NK-92 (cell line): ENCODE results near the gene RSPH6A.

Source experiments
- DNase-seq: peaks from one replicate; lab custom pipeline; 2025; ENCODE audit not compliant: unreplicated experiment; lab: John Stamatoyannopoulos, UW

The RSPH6A gene

DNA sequence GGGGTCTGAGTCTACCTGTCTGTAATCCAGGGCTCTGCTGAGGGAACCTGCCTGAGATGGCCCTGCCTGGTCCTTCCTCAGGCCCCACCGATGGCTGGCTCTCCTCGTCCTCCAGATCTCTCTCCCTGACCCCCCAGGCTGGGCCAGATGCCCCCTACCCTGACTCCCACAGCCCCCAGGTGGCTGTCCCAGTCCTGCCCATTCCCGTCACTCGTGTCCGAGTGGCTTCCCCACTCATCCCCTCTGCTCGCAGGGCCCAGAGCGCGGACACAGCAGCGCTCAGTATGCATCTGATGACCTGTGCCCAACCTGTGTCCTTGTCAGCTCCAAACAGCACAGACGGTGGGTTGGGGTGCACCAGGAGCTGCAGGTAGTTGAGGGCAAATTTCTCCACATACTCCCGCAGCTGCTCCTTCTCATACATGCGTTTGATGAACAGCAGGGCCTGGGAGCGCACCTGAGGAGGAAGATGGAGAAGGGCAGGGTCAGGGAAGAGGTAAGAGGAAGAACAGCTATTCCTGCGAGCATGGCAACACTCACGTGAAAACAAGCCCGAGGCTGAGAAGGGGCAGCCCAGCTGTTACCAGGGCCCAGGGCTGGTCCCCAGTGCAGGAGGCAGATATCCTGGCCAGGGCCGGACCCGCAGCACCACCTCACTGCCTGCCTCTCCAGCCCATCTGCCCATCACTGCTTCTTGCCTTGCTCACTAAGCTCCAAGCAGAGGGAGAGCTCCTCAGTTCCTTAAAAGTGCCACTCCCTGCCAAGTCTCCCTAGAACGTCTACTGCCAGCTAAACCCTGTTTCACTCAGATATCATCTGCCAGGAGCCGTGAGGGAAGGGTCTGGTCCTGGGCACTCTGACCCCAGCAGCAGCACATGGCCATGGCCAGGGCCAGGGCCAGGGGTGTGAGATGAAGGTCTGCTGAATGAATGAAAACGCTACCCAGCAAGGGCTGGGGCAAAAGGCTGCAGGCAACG, 11.1 kb upstream of the RSPH6A start:
- no peak for DNase-seq

DNA sequence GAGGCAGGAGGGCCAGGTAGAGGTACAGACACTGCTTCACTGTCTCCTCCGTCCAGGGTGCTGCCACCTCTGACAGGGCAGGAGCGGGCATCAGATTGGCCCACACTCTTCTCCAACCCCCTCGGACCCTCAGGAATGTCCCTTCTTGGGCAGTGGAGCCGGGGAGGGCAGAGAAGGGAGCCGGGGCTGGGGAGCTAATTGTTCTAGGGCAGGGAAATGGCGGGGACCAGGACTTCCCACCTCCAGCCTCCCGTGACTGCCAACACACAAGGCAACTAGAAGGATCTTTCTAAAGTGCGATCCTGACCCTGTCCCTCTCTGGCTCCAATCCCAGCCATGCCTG, 10.1 kb upstream of the RSPH6A start:
- DNase-seq = no peak

DNA sequence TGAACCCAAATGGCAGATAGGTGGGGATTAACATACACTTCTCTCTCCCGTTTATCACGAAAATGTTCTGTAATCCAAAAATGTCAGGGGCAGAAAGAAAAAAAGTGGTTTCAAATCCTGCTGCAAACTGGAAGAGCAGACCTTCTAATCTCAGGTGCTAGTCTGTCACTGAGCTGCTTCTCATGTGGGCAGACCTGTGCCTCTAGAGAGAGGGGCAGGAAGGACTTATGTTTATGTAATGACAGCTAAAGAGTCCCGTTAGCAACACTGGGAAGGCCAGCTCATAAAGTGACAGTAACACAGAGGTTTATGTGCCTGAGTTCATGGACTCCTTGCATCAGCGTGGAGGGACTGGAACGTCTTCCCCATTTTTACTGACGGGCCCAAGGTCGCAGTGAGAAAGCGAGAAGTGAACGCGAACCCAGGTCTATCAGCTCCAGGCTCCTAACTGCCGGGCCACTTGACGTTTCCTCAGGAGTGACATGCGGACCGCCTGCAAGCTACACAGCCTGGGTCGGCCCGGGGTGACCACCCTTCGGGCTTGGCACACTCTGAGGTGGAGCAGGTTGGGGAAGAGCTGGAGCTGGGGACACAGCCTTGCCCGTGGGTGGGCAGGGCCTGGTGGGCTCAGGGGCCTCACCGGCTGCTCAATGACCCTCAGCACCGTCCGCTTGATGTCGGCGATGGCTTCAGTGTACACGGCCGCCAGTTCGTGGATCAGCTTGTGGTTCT, 9.6 kb upstream of the RSPH6A start:
- DNase-seq = no peak

DNA sequence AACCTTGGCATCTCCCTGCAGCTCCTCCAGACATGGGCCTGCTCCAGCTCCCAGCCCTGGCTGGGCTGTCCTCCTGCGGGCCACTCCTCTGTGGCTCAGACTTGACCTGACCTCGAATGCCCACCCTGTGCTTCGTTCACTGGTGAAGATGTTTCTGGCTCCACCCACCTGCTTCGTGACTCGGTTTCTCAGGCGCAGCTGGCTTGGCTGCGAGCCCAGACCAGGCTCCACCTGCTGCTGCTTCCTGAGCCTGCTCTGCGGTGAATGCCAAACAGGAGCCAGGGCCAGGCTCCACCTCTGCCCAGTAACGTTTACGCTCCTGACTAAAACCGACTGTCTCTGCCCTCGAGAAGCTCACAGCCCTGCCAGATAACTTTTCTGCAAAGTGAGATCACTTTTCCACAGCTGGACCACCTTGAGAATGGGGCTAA, 8.9 kb upstream of the RSPH6A start:
- no peak for DNase-seq

DNA sequence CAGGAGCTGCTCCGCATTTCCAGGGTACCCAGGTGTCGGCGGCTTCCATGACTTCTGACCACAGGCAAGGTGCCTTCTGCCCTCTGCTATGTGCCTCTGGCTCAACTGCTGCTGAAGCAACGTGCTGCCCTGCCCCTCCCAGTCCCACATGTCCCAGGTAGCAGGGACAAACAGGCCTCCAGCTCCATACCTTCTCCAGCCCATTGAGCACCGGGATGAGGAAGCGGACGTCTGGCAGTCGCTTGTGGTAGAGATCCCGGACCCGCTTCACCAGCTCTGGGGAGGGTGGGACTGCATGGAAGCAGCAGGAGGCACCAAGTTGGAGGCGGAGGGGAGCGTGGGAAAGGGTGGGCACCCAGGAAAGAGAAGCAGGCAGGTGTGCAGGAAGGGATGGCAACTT, 8.1 kb upstream of the RSPH6A start:
- DNase-seq = no peak

DNA sequence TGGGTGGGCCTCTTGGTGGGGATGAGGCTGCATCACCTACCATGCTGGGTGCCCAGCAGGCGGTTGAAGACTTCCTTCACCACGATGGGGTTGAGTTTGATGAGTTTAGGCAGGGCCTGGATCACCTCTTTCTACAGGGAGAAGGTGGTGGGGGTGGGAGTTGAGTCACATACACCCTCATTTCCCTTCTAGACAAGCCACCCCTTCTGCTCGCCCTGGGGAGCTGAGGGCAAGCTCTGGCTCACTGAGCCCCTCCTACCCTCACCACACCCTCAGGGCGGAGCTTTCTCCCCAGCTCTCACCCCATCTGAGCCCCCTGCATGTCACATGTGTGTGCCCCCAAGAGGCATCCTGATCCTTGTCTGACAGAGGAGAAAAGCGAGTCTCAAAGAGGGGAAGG, 7.6 kb upstream of the RSPH6A start:
- DNase-seq = no peak

DNA sequence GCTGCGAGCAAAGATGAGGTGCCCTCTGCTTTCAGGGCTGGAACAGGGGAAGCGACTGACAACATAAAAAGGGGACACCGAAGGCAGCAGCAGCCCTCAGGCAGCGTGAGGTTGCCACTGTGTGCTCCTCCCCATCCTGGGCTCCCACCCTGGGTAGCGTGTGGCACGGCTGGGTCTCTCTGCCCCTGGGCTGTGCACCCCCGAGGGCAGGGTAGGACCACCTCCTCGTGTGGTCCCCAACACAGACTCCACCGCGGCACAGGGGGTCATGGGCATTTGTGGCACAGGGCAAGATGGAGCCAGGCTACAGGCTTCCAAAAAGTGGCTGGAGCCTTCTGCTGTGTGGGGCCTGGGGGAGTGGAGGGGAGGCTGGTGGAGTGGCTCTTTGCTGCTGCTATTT, 6.5 kb upstream of the RSPH6A start:
- DNase-seq = no peak

DNA sequence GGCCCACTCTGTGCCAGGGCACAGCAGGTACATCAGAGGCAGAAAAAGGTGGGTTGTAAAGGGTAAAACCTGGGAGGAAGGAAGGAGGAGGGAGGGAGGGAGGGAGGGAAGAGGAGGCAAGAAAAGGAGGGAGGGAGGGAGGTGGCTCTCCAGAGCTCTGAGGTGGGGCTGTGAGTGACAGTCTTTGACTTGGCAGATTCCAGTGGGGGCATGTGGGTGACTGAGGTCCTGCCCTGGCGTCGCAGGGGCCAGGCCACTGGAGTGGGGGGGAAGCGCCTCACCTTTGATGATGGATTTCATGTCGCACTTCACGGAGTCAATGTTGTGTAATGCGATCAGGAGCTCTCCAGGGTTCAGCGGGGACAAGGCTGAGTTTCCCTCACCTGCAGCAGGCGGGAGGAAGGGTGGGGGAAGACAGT, 6.0 kb upstream of the RSPH6A start:
- DNase-seq = no peak

DNA sequence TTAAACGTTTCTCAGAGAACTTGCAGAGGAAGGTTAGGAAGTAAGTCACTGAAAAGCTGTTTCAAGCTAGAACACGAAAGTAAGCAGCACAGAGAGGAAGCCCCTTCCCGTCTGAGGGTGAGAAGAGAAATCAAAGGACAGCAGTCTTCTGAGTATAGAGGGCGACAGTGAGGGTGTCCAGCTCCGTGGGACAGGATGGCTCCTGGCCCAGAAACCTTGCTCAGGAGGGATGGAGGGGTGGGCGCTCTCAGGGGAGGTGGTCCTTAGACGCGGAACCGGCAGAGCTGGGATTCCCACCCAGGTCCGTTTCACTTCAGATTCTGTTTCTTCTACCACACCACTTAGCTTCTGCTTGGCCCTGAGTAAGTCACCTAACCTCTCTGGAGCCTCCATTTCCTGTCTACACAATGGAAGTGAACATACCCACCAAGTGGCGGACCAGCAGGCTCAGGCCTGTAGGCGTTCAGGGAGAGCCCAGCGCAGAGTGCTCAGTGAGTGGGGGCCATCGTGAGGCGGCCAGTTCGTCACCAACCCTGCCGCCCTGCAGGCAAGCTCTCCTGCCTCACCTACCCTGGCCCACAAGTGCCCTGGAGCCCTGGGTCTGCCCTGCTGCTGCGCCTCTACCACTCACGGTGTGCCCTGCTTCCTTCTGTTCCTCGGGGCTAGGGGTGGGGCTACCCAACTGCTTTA, 5.5 kb upstream of the RSPH6A start:
- DNase-seq = no peak

DNA sequence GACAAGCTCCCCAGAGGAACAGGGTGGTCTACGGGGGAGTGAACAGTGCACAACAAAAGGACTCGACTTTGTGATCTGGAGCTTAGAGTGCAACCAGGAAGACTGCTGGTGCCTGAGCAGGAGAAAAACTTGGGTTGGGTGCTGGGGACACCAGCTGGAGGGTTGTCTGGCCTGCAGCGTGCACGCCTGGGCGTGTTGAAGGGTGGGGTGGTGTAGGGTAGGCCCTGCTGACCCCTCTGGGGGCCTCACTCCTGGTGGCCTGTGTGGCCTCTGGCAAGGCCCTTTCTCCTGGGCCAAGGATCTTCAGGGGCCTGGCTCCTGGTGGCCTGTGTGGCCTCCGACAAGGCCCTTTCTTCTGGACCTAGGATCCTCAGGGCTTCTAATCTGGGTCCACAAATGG, 4.7 kb upstream of the RSPH6A start:
- DNase-seq = no peak

DNA sequence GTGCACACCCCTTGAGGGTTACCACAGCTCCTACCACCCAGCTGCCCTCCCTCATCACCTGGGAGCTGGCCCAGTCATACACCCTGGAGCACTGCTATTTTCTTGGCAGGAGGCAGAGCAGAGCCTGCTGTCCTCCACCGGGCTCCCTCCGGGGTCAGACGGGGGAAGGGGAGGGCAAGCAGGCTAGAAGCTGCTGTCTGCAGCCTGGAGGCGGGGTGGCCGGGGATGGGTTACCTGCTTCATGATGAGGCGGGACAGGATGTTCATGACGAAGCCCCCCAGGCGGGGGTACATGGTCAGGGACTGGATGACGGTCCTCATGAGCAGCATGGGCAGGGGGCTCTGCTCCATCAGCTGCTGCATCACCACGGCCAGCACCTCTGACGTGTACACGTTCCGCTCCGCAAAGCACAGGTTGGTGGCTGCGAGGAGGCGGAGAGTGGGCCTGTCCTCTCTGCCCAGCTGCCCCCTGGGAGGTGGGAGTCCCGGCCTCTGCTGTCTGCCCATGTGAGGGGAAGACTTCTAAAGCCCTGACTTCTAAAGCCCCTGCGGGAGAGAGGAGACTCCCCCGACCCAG, 2.7 kb upstream of the RSPH6A start:
- no peak for DNase-seq

DNA sequence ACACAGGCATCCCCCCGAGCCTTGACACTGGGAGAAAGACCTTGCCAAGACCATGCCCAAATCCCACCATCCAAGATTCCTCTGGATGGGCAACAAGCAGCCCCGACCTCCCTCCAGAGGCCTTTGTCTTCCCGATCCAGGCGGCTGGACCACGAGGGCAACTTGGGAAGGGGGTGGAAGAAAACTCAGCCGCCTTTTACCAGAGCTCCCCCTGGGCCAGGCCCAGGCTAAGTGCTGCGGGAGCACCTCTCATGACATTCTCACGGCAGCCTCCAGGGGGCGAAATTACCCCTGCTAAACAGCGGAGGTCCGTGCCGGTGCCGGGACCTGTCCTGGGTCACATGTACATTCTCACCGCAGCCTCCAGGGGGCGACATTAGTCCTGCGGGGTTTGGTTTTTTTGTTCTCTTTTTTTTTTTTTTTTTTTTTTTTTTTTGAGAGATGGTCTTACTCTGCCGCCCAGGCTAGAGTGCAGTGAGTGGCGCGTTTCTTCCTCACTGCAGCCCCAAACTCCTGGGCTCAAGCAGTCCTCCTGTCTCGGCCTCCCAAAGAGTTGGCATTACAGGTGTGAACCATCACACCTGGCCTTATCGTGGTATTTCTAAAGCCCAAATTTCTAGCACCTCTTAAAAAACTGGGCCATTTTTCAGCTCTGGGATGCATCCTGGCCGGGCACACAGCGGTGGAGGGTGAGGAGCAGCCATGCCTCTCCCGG, 2.1 kb upstream of the RSPH6A start:
- DNase-seq = peak; percentile 84

DNA sequence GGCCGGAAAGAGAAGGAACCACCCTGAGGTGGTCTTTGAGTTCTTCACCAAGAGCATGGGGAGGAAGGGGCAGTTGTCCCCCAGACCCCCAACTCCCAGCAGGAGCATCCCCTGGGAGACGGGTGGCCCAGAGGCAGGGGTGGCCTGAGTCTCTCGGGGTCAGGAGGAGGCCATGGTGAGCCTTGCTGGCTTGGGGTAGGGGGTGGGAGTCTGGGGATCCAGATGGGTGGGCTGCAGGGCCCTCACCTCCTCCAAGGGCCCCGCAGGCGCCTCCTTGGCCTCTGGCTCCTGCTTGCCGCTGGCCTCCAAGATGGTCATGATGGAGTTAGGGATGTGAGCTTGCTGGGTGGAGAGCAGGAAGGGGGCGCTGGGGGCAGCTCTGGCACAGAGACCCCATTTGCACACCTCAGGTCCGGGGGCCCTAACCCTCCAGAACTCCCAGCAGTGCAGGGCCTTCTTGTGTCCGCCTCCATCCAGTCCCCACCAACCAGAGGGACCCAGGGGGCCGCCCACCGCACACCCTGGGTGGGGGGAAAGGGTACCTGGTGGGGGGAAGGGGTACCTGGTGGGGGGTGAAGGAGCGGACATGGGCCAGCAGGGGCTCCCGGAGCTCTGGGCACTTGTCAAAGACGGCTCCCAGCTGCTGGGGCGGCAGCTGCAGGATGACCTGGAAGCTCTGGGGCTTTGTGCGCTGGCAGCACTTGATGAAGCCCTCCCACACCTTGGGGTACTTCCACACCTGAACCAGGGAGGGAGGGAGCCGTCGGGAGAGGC, 1.3 kb upstream of the RSPH6A start:
- no peak for DNase-seq

DNA sequence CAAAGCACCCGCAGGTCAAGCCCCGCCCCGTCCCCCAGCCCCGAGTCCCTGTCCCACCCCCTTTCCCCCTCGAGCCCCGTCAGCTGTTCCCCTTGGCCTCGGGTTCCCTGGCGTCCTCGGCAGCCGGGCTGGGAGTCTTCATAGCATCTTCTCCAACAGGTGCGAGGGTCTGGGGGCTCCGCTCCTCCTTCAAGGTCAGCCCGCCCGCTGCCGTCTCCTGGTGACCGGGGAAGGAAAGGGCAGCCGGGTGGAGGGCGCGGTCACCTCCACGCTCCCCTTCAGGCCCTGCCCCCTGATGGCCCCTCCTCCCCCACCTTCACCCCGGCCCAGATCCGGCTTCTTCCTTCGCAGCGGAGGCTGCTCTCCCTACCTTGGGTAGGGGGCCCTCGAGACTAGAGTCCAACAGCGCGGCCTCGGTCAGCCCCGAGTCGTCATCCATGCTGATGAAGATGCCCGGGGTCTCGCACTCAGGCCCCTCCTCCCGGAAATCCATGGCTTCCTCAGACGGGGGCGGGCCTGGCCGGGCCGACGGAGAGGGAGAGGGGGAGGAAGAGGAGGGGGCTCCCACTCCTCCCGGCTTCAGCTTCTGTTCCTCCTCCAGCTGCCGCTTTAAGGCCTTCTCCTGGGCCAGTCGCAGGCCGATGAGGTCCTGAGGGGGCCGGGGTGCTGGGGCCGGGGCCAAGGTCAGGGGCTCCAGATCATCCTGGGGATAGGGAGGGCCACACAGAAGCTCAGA, 541 bp upstream of the RSPH6A start:
- no peak for DNase-seq

DNA sequence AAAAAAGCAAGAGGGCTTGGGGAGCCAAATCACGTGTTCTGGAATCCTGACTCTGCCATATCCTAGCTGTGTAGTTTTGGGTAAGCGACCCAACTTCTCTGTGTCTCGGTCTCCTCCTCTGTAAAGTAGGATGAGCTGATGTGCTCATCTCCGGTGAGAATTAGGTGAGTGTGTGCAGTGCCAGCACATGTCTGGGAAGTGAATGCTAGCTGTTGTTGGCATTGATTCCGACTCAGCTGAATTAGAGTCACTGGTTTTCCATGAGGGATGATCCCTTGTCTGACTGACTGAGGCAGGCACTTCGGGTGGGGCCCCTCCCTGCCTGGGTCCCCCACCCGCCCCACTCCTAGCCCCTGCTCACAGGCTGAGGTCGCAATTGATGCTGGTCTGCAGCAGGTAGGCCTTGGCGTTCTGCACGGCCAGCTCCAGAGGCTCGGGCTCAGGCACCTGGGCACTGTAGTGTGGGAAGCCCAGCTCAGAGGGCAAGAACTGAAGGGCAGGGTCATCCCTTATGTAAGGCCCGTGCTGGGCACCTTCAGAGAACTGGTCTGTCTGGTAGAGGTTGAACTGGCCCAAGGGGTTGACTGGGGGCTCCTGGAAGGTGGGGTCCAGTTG, 835 bp downstream of the RSPH6A start:
- no peak for DNase-seq

DNA sequence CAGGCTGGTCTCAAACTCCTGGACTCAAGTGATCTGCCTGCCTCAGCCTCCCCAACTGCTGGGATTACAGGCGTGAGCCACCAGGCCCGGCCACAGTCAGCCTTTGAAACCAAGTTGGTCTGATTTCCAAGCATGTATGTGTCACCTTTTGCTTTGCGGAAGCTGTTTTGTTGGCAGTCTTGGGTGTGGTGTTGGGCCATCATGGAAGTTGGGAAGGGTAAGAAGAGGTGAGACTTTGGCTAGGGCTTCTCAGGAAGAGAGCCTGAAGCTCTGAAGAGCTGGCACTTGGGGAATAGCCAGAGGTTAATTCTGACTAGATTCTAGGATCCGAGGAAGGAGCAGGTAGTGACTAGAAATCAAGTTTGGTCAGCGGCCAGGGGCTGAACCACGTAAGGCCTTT, 2.8 kb downstream of the RSPH6A start:
- DNase-seq = no peak

DNA sequence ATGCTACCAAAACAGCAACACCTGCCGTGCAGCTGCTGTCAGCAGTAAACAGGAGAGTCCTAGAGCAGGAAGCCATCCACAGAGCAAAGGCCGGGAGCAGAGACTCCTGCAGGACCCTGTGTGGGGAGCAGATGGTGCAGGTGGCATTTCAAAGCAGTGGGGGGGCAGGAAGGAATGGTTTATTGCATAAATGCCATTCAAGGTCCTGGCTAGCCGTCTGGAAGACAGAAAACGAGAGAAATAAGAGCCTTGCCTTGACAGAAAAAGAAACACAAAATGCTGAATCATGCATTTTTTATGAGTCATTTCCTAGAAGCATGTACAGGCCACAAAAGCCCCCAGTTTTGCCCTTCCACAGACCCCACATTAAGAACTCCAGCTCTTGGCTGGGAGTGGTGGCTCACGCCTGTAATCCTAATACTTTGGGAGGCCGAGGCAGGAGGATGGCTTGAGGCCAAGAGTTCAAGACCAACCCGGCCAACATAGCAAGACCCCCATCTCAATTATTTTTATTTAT, 5.4 kb downstream of the RSPH6A start:
- DNase-seq = no peak

DNA sequence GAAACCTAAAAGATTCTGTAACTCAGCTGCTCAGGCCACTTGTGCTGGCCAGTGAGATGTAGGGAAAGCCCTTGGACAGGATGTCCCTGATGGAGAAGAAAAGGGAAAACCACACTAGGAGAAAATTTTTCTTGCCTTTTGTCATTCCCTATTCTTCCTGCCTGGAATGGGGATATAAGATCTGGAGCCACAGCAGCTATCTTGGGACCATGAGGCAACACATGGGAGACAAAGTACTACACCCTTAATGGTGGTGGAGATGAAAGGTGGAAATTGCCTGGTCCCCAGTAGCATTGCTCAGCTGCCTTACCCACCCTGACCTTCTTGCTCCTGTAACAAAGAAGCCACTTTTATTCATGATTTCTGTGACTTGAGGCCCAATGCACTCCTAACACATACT, 9.4 kb downstream of the RSPH6A start:
- no peak for DNase-seq

DNA sequence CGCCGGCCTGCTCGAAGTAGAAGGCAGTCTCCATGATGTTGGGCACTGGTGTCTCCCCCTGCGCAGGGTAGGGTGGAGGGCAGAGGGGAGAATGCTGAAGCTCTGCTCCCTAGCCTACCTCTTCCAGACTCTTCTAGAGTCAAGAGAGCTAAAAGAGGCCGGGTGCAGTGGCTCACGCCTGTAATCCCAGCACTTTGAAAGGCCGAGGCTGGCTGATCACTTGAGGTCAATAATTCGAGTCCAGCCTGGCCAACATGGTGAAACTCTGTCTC, 10.2 kb downstream of the RSPH6A start:
- no peak for DNase-seq
